H1 (cell line): Measurements from ENCODE around the gene RNF26. TPM values are rescaled to one million over a fixed set of nuclear protein-coding genes. Genes with fewer than 3 reads are reported as not detected.

ENCODE experiments used
- ASH2L ChIP-seq: fragments of 200-600, 300-600 bp; sonication (generic); IDR thresholded peaks from one replicate; pipeline ENCODE4 v1.7.1; 2017; ENCODE audit warnings: low read length
- ATF2 ChIP-seq: IDR thresholded peaks from 2 replicates; pipeline ENCODE4 v1.6.1; 2012; ENCODE audit warnings: low read length, inconsistent platforms
- BACH1 ChIP-seq: IDR thresholded peaks from 2 replicates; pipeline ENCODE4 v1.6.1; 2012; ENCODE audit warnings: low read length, improper control_type of control experiment
- BRCA1 ChIP-seq: IDR thresholded peaks from 2 replicates; pipeline ENCODE4 v1.6.1; 2012; ENCODE audit warnings: low read depth, low read length, improper control_type of control experiment
- CTCF ChIP-seq, 3 experiments: IDR thresholded peaks; 1 replicate in 2 of 3; 2 replicates in 1 of 3; pipeline versions ENCODE4 v1.5.1 to v1.6.1; 2011; ENCODE audit warnings: low read length in 3 of 3, mild to moderate bottlenecking in 3 of 3, inconsistent platforms in 2 of 3, low read depth in 1 of 3, moderate library complexity in 1 of 3; ENCODE audit not compliant: insufficient read depth in 1 of 3; ENCODE audit errors: control extremely low read depth in 1 of 3
- EGR1 ChIP-seq: IDR thresholded peaks from 2 replicates; pipeline ENCODE4 v1.6.1; 2011; ENCODE audit warnings: low read depth, low read length, borderline replicate concordance
- GABPA ChIP-seq: IDR thresholded peaks from 2 replicates; pipeline ENCODE4 v1.6.1; 2011; ENCODE audit warnings: mild to moderate bottlenecking, low read length, moderate library complexity, borderline replicate concordance; ENCODE audit not compliant: insufficient read depth
- GTF2F1 ChIP-seq: IDR thresholded peaks from 2 replicates; pipeline ENCODE4 v1.6.1; 2012; ENCODE audit warnings: low read depth, low read length, improper control_type of control experiment, borderline replicate concordance
- SIX5 ChIP-seq: IDR thresholded peaks from 2 replicates; pipeline ENCODE4 v1.6.1; 2011; ENCODE audit warnings: mild to moderate bottlenecking, low read depth, low read length
- SUZ12 ChIP-seq: fragments of 200-600 bp; sonication (generic); IDR thresholded peaks from 2 replicates; pipeline ENCODE4 v1.6.1; 2012; ENCODE audit warnings: mild to moderate bottlenecking, inconsistent platforms, low read length, moderate library complexity, mixed read lengths
- TAF7 ChIP-seq: optimal IDR thresholded peaks from 2 replicates; pipeline ENCODE3; 2011; ENCODE audit warnings: low read depth, mild to moderate bottlenecking, inconsistent platforms, low read length, moderate library complexity, borderline replicate concordance
- TCF12 ChIP-seq: IDR thresholded peaks from 2 replicates; pipeline ENCODE4 v1.6.1; 2011; ENCODE audit warnings: low read depth, mild to moderate bottlenecking, low read length
- ZNF274 ChIP-seq: IDR thresholded peaks from 2 replicates; pipeline ENCODE4 v1.7.0; 2012; ENCODE audit warnings: low read length, borderline replicate concordance; ENCODE audit errors: extremely low read depth
- polyA plus RNA-seq, 7 experiments: library from polyadenylated mRNA; depleted of rRNA in 3 of 7; stranded (reverse) in 5 of 7; unstranded in 2 of 7; fragments of >200 nt in 5 of 7; fragments of 200-250 nt in 2 of 7; gene quantifications; 1 replicate in 5 of 7; 2 replicates in 1 of 7; 4 replicates in 1 of 7; pipeline versions ENCODE4 v1.2.1 to v1.2.3, GENCODE V29; 2011 to 2013; ENCODE audit warnings: missing spikeins in 2 of 7, mixed read lengths in 2 of 7
- total RNA-seq: library from RNA; stranded (reverse); fragmentation: NEBNext Ultra II Directional; extraction: Animal tissue kit (Norgen Biotek cat#: 25700); gene quantifications from 2 replicates; pipeline ENCODE4 v1.2.1, GENCODE V29; 2021

The RNF26 gene
- total and polyA plus RNA-seq, 2 of the 8 experiments (the other 6 are each of a cell fraction or from before 2014, with no cell fraction given) = 82.7 to 84.0 TPM

GRCh38 chr11:119339589-119340334 lies 5.4 kb downstream of the RNF26 start (continued):
- TF ChIP-seq TAF7 (peak; percentile 77), SUZ12 (no peak), GABPA (0 out of 2 replicates have a peak, but pooled peaks have one; percentile 51), ATF2 (no peak), GTF2F1 (no peak), ASH2L (peak; percentile 75), BRCA1 (no peak), CTCF (IDR thresholded peaks at IDR 0.05; ENCODE audit: control extremely low read depth in 1 of 3, insufficient read depth in 1 of 3, low read depth in 1 of 3, low read length in 3 of 3) (peak in 2 of 3 experiments; percentile 71 to 86; a peak in 3 of 4 replicates), BACH1 (no peak), TCF12 (0 out of 2 replicates have a peak, but pooled peaks have one; percentile 33), EGR1 (peak; percentile 63; the same call in 1 of the 2 replicates), ZNF274 (no peak), SIX5 (no peak)
- TF ChIP-seq, all 59 proteins: peak for 22
